NB4 (cell line): ENCODE results near the gene ESRRA.
"Not testable (repeated sequence)": the region's sequence is repeated elsewhere in the genome, so short reads cannot be mapped to it uniquely, and the experiment has no call there.

ENCODE experiments used
- DNase-seq: peaks from one replicate; pipeline ENCODE4 v3.0.0; 2010; ENCODE audit warnings: low read depth
- H3K4me3 ChIP-seq: one replicate; pipeline ENCODE4 v1.5.1; 2011; ENCODE audit warnings: mild to moderate bottlenecking, low read depth, low read length, moderate library complexity
- MYC ChIP-seq: IDR thresholded peaks from 2 replicates; pipeline ENCODE4 v1.6.1; 2011; ENCODE audit warnings: low read depth, low read length
- POLR2A ChIP-seq: IDR thresholded peaks from 2 replicates; pipeline ENCODE4 v1.6.1; 2011; ENCODE audit warnings: mild to moderate bottlenecking; ENCODE audit not compliant: insufficient read length; ENCODE audit errors: extremely low read depth
- TF ChIP-seq, protein P1 (sequence below): IDR thresholded peaks from one replicate; pipeline ENCODE4 v1.5.1; 2012; ENCODE audit warnings: low read depth, low read length
- TF ChIP-seq, protein P2 (sequence below): IDR thresholded peaks from 2 replicates; pipeline ENCODE4 v1.6.1; 2011; ENCODE audit warnings: low read depth, low read length

ESRRA gene

DNA sequence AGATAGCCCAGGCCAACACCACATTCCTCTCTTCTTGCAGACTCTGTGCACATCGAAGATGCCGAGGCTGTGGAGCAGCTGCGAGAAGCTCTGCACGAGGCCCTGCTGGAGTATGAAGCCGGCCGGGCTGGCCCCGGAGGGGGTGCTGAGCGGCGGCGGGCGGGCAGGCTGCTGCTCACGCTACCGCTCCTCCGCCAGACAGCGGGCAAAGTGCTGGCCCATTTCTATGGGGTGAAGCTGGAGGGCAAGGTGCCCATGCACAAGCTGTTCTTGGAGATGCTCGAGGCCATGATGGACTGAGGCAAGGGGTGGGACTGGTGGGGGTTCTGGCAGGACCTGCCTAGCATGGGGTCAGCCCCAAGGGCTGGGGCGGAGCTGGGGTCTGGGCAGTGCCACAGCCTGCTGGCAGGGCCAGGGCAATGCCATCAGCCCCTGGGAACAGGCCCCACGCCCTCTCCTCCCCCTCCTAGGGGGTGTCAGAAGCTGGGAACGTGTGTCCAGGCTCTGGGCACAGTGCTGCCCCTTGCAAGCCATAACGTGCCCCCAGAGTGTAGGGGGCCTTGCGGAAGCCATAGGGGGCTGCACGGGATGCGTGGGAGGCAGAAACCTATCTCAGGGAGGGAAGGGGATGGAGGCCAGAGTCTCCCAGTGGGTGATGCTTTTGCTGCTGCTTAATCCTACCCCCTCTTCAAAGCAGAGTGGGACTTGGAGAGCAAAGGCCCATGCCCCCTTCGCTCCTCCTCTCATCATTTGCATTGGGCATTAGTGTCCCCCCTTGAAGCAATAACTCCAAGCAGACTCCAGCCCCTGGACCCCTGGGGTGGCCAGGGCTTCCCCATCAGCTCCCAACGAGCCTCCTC, 10.6 kb downstream of the ESRRA start:
- not testable (repeated sequence) for DNase-seq
- peak; percentile 26 for TF ChIP-seq POLR2A
- H3K4me3 ChIP-seq = peak overlapping the region; percentile 79

DNA sequence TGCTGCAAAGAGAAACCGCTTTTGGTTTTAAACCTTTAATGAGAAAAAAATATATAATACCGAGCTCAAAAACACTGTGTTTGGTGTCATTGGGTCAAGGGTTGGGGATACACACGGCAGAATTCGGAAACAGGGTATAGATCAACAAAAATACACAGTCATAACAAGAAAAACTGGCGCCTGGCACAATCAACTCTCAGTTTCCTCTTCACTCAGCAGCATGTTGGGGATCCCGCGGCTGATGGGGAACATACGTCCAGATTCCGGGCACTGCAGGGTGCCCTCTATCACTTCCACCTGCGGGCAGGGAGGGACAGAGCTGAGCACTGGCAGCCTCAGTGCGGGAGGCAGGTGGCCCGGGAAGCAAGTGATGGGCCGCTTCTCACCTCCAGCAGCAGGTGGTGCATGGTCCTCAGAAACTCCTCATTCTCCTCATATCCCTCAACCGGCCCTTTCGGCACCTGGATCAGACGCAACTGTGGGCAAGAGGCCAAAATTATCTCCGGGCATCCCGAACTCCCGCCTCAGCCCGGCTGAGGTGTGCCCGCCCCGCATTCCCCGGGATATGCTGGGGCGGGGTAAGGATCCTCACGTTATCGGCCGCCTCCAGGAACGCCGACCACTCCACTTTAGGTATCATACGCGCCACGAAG, 11.5 kb downstream of the ESRRA start:
- TF ChIP-seq, protein P1, sequence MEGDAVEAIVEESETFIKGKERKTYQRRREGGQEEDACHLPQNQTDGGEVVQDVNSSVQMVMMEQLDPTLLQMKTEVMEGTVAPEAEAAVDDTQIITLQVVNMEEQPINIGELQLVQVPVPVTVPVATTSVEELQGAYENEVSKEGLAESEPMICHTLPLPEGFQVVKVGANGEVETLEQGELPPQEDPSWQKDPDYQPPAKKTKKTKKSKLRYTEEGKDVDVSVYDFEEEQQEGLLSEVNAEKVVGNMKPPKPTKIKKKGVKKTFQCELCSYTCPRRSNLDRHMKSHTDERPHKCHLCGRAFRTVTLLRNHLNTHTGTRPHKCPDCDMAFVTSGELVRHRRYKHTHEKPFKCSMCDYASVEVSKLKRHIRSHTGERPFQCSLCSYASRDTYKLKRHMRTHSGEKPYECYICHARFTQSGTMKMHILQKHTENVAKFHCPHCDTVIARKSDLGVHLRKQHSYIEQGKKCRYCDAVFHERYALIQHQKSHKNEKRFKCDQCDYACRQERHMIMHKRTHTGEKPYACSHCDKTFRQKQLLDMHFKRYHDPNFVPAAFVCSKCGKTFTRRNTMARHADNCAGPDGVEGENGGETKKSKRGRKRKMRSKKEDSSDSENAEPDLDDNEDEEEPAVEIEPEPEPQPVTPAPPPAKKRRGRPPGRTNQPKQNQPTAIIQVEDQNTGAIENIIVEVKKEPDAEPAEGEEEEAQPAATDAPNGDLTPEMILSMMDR = no peak
- TF ChIP-seq POLR2A (no peak), MYC (no peak)
- TF ChIP-seq, protein P2, sequence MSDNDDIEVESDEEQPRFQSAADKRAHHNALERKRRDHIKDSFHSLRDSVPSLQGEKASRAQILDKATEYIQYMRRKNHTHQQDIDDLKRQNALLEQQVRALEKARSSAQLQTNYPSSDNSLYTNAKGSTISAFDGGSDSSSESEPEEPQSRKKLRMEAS = no peak
- peak overlapping the region; percentile 79 for H3K4me3 ChIP-seq
- peak; percentile 64 for DNase-seq

DNA sequence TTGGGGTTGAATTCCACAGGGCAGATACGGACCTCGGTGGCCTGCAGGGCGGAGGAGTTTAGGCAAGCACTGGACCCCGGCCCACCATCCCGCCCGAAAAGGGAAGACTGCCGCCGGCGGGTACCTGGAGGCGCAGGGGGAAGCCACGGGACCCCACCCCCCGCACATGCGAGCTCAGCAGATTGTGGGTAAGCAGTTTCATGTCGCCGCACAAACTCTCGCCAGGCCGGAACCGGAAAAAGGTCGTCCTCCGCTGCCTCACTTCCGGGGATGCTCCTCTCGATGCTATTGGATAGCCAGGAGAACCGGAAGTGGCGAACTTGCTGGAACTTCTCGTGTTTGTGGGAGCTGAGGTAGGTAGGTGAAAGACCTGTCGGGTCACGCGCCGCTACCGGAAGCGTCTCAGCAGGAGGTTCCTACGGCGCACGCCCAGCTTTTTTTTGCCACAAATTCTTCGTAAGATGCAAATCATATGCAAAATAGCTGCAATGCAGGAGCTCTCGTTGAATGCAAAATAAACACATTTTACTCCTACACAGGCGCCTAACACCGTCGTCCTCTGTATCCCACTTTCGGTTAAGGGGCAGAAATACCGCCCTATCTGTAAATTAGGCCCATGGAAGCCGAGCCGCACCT, 12.1 kb downstream of the ESRRA start, which contains the start of gene TRMT112:
Gene TRMT112 (minus strand): TSS at position 235 of the 636 bp plus-strand sequence. CDS start 33 bp downstream, at position 202.
- TF ChIP-seq MYC (peak; percentile 55), POLR2A (peak; percentile 91)
- TF ChIP-seq, protein P2 = peak; percentile 81
- TF ChIP-seq, protein P1 = no peak
- peak within 1 kb of the TSS; percentile 79 for H3K4me3 ChIP-seq

DNA sequence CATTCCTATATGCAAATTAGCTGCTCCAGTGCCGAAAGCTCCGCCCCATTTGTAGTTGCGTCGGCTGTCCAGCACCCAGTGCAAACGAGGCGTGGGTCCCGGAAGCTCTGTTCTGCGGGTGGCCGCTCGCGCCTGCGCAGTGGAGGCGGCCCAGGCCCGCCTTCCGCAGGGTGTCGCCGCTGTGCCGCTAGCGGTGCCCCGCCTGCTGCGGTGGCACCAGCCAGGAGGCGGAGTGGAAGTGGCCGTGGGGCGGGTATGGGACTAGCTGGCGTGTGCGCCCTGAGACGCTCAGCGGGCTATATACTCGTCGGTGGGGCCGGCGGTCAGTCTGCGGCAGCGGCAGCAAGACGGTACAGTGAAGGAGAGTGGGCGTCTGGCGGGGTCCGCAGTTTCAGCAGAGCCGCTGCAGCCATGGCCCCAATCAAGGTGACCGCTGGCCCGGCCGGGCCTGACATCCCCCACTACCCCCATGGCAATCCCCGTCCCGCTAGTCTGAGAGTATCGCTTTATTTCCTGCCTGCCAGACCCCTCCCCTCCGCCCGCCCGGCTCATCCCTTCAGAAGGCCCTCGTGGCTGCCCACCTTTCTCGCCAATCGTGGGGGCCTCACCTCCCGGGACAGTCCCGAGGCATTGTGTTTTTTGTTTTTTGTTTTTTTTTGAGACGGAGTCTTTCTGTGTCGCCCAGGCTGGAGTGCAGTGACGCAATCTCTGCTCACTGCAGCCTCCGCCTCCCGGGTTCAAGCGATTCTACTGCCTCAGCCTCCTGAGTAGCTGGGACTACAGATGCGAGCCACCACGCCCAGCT, 12.8 kb downstream of the ESRRA start, which contains the start of gene PRDX5:
Gene PRDX5 (plus strand): TSS at position 161 of the 805 bp plus-strand sequence. CDS start 95 bp downstream, at position 256.
- peak; percentile 99 for DNase-seq
- peak within 1 kb of the TSS; percentile 79 for H3K4me3 ChIP-seq
- TF ChIP-seq, protein P1 = peak; percentile 15
- TF ChIP-seq MYC (peak; percentile 91), POLR2A (peak; percentile 77)
- TF ChIP-seq, protein P2 = peak; percentile 89

More for the DNA sequence above, 12.1 kb downstream of the ESRRA start, which contains the start of gene TRMT112:
- DNase-seq = peak; percentile 99

DNA sequence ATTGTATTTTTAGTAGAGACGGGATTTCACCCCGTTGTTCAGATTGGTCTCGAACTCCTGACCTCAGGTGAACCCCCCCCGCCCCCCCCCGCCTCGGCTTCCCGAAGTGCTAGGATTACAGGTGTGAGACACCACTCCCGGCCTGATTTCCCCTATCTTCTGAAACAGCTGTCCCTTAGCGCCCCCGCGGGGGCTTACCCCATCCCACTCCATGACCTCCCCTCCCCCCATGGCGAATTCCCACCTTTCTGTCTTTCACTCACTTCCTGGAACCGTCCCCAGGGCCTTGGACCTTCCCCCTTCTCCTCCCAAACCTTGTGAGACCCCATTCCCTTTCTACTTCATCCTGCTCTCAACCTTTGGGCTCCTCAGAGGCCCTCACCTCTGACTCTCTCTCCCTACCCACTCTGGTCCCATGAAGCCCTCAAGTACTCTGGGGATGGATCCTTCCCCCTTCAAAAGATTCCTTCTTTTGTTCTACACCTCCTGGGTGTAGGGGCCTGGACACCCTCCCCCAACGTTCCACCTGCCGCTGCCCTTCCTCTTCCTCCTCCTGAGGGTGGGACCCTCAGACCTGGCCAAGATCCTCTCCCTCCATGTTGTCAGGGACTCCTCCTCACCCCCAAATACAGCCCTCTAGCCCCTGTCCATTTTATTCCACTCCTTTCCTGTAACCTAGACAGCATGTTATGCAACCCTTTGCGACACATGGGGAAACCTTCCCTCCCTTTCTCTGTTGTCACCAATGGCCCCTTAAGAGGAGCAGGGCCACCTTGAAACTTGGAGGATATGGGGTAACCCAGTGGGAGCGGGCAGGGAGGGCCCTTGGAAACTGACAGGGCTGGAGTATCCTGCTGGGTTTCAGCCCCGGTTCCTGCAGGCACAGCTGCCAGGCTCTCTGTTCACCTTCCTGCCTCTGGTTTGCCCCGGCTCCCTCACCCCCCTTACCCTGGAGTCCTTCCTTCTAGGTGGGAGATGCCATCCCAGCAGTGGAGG, 13.7 kb downstream of the ESRRA start:
- peak; percentile 89 for DNase-seq
- TF ChIP-seq MYC (peak; percentile 64), POLR2A (no peak)
- TF ChIP-seq, protein P2 = peak; percentile 77
- TF ChIP-seq, protein P1 = no peak
- H3K4me3 ChIP-seq = peak overlapping the region; percentile 77
